ENCODE measurements around the gene PDGFC.
"Not testable (repeated sequence)": the region's sequence is repeated elsewhere in the genome, so short reads cannot be mapped to it uniquely, and the experiment has no call there.

The PDGFC gene

DNA sequence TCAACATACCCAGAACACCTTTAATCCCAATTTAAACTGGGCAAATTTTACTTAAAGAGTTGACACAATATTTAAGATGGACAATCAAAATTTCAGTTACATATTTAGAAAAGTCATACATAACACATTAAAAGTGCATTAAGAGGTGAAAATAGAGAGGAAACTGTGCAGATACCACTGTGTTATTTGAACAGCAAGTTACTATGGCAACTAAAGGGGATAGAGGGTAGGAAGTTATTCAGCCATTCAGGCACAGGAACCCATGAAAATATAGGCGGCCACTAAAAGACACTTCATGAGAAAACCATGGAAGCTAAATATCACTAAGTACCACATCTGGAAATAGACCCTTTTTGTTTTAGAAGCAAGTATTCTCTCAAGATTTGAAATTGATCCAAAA is 75.1 kb downstream of the PDGFC start:
- DNase-seq, result no peak

DNA sequence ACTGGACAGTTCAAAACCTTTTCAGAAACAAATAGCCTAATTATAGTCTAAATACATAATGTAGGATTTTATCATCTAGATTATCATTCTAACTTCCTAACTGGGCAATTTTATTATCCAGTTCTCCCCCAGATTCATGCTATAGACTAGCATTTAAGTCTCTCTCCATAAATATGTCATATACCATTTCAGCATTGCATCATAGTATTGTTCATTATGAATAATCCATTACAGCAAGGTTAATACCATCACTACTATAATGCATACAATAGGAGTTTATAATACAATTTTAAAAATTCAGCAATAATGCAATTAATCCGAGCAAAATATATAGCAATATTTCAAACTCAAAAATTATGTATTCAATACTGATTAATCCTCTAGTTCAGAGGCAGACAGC is 77.4 kb downstream of the PDGFC start:
- no peak for DNase-seq

DNA sequence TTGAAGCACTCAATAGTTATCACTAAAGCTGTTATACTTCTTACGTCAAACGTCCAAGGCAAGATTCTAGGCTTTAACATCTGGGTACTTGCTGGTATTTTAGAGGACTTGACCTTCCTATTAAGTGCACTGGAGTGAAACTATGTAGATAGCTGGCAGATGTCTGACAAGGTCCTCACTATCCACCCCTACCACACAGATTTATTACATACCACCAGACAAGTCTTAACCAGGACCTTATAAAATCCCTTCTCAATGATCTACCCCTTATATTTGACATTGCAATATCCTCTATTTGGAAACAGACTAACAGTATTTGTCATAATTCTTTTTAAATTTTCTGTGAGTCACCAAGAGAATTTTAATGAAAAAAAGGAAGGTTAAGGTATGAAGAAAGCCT is 78.8 kb downstream of the PDGFC start:
- DNase-seq, result peak in 1 of 2 experiments; percentile 12

DNA sequence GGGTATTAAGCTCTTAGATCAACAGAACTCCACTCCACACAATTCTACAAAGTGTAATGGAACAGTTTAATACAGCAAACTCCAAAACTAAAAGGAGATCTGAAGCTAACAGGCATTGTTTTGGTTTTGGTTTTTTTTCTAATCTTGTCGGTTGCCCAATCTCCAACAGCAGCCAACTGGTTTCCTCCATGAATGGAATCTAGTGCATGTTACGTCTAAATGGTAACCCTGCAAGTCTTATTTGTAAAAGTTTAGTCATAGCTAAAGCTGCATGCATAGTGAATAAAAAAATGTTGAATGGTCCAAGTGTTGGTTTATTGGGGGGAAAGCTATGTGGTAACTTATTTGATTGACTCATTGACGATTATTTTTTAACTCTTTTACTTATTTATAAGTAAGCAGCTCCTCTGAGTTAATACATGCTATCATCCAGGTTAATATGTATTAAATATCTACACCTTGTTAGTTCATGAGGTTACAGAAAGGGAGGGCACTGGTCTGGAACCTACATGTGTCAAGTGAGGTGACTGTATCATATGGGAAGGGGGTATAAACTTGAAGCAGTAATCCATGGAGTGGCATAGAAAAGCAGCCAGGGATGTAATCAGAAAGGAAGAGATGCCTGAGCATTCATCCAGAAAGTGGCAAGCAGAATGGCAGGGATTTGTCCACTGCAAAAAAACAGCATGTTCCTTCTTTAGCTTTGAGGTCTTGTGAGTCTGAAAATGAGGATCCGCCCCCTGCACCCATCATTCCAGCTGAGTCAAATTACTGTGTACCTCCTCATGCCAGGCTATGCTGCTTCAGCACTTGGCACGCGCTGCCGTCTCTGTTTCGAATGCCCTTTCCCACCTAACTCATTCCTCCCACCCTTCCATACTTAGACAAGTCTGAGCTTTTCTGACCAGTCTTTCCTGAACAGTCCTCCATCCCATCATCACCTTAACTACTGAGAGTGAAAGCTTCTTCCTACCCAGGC is 81.7 kb downstream of the PDGFC start:
- DNase-seq, result no peak

DNA sequence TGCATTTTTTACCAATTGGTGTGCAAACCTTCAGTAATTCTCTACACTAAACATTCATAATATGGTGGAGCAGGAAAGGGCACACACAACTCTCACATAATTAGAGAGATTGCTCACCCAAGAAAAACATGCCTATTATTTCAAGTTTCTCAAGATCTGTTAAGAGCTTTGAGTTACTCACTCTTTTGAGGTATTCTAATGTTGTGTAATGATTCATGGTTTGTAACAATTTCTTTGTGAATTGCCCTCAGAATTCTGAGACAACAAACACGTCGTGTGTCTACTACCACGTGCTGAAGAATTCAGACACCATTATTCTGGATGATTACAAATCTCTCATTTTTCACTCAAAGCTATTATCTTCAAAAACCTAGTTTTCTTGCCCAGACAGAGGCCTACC is 82.8 kb downstream of the PDGFC start:
- no peak for DNase-seq

DNA sequence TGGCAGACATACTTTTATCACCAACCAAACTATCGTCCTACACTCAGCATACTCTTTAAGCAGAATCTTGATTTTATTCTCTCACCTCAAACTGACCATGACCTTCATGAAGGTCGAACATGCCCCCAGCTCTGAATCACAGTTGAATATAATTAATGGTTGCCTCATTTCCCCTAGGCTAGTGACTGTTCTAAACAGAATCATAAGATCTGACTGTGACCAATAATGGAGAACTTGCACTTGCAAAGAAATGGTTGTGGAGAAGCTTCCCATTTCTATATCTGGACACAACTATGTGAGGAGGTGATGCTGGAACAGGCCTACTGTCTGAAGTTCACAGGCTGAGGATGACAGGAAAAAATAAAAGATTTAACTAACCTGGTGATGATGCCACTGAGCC is 85.1 kb downstream of the PDGFC start:
- DNase-seq, result no peak

DNA sequence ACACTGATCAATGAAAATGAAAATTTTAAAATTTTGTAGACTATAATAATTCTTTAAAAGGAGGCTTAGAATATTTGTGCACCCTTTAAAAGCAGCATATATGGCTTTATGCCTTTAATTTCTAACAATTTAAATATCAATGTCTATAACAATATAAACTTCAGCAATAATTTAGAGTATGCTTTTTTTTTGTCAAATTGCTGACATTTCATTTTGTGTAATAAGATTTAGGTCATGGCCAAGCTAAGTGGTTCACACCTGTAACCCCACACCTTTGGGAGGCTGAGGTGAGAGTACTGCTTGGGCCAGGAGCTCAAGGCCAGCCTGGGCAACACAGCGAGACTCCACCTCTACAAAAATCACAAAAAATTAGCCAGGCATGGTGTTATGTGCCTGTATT is 86.2 kb downstream of the PDGFC start:
- no peak for DNase-seq

DNA sequence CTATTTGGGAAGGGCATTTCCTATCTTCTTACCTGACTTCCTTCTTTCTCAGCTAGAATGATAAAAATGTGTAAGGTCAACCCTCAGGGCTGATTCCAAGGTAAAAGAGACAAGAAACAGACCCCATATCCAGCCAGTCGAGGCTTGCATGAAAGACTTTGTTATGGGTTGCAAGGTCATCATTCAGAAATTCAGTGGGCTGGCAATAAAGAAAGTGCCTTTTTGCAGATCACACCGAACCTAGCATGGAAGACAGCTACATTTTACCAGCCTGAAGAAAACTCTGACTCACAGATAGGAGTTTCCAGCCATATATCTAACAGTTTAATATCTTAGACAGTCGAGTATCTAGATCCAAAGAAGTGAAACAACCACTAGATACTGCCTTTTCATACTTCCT is 87.4 kb downstream of the PDGFC start:
- DNase-seq, result no peak

DNA sequence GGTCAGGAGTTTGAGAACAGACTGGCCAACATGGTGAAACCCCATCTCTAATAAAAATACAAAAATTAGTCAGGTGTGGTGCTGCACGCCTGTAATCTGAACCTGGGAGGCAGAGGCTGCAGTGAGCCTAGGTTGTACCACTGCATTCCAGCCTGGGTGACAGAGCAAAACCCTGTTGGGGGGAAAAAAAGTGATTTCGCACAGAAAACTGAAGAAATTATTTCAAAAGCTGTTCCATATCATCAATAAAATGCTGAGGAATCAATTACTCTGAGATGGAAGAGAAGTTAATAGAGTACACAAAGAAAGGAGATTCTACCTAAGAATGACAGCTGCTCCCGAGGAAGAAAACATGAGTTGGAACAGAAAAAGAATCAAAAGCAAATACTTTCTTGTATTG is 95.9 kb downstream of the PDGFC start:
- DNase-seq, result no peak

DNA sequence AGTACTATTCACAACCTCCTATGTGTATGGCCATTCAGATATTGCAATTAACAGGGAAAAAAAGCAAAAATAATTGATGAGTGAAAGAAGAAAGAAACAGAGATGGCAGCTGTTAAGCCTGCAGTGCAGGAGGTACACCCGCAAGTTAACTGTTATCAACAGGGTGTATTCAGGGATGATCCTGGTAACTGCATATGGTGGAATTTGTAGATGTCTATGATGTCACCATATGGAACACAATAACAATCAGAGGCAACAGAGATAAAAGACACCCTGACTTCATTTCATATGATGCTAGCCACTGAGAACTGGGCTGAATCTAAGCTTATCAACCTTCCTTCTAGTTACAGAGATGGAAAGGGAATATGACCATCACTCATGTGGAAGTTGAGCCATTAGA is 96.5 kb downstream of the PDGFC start:
- no peak for DNase-seq

DNA sequence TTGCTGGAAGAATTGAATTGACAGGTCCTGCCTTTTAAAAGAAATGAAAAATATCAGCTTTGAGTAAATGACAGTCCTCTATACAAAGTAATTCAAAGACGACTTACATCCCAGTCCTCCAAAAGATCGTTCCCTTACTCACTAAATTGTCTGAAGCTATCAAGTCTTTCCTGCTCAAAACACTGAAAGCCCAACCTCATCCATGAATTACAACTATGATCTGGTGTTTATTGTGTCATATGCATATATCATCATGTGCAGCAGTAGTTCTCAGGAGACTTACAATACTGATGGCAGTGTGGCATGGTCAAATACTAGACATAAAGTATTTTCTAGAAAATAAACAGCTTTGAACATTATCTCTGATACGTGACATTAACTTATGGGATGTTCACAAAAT is 97.8 kb downstream of the PDGFC start:
- DNase-seq, result no peak

DNA sequence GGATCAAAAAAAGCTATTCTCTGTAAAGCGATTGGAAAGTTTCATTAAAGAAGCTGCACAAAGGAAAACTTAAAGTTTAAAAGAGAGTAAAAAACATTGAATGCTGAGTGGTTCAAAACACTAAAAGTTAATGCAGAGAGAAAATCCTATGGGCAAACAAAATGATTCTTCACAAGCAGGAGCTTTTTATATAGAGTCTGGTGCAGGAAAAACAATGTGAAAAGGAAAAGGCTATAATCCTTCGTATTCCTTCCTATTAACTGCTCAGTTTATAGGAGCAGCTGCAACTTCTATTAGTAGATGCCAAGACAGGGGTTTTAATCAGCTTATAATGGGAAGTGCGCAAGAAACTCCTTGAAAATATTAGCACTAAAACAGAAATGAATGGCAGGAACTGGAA is 100.7 kb downstream of the PDGFC start:
- DNase-seq, result peak in 1 of 2 experiments; percentile 5

DNA sequence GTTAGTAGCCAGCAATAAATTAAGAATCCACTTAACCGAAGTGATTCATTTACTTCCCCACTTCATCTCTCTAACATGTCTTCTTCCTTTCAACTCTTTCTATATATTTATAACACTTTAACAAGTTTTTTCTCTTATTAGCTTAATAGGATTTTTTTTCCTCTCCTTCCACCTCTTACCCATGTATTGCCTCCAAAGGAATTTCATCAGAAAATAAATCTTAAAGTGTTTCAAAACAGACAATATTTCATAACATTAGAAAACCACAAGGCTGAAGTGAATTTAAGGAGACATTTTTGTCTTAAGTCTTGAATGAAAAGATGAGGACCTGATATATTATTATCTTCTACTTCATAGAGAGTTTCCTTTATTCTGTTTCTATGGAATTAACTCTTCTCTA is 101.5 kb downstream of the PDGFC start:
- no peak for DNase-seq

DNA sequence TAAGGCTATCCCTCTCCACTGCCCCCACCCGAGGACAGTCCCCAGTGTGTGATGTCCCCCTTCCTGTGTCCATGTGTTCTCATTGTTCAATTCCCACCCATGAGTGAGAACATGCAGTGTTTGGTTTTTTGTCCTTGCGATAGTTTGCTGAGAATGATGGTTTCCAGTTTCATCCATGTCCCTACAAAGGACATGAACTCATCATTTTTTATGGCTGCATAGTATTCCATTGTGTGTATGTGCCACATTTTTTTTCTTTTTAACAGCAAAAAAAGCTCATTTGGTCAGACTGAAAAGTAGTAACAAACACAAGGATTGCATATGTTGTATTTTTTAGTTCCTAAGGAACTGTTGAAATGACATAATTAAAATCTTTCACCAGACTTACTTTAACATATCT is 105.5 kb downstream of the PDGFC start:
- DNase-seq, result not testable (repeated sequence)

DNA sequence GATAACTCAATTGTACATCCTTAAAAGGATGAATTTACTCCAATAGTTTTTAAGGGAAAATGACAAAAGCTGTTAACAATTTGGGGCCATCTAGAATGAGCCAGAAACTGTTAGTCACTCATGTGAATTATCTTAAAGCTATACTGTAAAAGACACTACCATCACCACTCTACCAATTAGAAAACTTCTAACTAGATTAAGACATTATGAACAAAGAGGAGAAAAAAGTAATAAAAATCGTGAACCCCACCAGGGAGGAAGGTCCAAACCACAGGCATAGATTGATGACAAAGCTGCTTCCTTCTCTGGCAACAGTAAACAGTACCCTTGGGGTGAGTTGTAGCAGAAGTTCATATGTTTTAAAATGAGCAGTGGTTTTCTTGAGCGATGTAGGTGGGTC is 106.1 kb downstream of the PDGFC start:
- no peak for DNase-seq

DNA sequence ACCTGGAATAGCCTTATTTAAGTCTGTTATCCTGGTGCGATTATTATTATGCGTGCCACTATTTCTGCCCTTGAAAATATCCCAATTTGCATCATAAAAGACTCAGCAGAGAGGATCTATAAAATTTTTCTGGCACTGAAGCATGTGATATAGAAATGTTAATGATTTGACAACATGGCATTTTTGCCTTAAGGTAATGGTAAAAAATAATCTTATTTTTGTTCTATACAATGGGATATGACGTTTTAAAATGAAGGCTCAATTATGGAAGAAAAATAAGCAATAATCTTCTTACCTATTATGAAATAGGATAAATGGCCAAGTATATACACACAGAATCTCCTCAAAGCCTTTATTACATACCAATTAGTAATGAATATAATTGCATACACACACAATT is 113.5 kb downstream of the PDGFC start:
- DNase-seq, result no peak

DNA sequence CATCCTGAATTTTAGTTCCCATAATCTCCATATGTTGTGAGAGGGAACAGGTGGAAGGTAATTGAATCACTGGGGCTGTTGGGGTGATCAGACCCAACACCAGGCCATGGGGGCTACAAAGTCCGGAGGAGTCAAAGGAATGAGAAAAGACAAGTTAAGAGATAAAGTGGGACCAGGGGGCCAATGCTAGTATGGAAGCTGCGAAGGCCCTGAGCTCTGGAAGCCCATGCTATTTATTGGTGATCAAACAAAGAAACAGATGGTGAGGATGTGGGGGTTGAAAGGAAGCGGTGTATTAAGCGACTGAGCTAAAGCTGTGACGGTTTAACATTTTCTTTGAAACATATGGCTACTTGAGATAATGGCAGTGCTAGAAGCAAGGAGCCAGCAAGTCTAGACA is 132.8 kb downstream of the PDGFC start:
- DNase-seq, result peak; percentile 67 to 84

DNA sequence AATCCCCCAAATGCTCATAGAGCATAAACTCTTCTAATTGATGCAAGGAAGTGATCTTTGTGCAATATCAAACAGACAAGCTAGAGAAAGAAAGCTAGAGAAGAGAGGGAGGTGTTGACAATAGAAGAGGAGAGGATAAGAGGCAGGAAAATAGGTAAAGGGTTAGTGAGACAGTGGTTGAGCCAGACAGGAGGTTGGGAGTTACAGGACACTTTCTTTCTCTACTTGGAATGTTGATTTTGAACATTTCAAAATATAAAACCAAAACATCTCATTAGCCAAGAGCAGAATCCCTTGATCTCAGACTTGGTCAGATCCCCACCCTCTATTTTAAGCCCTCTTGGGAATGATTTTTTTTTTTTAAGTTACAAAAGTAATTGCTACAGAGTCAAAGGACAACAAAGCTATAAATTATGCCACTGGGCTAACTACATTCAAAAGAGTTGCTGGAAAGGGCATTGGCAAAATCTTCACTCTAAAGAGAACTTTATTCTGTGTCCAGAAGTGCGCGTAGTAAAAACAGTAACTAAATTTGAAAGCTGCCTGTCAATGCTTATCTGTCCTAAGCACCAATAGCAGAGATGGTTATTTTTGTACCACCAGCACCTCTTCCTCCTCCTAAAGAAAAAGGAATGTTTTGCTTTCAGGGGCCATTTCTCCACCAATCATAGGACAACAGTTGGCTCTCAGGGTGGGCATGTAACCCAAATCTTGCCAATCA is 133.8 kb downstream of the PDGFC start:
- DNase-seq, result no peak

DNA sequence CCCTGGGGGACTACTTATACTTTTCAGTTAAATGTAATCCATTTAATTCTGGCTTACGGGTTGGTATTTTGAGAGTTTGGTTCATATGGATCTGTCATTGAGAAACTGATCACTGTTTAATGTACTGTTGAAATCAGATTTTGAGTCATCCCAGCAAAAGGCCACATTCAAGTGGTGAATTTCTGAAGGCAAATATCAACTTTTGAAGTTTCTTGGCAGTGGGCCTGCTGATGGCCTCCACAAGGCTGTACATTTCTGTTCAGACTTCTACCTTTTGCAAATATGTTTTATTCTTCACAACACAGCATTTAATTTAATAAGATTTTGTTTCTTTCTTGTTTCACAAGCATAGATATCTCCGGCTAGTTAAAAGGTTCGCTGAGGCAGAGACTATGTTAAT is 138.7 kb downstream of the PDGFC start:
- no peak for DNase-seq

DNA sequence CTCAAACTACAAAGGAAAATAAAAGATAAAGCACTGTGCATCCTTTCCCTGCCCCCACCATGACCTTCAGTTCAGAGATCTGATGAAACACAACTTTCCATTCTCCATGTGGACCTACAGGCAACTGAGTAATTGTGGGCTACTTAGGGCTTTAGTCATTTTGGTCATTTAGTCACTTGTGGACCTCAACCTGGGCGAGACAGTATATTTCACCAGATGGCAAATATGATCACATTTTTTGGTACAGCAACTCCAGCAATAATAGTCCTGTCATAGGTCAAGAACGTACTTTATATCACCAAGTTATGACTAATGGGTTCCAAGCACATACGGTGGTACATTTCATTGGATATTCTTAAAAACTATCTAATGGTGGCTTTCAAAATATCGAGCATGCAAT is 141.2 kb downstream of the PDGFC start:
- DNase-seq, result no peak

DNA sequence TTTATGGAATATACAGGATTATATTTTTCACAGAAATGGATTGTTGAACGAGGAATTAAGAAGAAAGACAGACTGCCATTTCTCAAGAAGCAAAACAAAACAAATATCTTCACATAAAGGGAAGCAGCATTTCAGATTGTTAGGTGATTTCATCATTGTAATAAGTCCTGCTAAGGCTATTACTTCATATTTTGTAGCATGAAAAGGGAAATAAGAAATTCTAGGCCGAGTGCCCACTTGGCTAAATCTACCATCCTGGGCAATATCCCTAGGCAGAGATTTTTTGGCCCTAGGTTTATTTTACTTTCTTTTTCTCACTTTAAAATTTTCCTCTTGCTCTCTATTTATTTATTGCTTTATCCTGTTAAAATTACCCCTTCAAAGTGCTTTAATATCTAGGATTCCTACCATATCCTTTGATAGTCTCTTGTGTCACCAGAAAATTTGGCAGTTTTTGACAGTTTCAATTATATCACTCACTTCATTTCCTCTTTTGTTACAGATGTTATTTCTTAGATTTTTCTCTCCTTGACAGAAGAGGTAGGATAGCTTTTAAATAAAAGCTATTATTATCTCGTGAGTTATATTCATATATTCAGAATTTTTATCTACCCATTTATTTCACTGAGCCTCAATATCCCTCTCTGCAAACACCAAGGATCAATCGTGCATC is 142.3 kb downstream of the PDGFC start:
- DNase-seq, result no peak

DNA sequence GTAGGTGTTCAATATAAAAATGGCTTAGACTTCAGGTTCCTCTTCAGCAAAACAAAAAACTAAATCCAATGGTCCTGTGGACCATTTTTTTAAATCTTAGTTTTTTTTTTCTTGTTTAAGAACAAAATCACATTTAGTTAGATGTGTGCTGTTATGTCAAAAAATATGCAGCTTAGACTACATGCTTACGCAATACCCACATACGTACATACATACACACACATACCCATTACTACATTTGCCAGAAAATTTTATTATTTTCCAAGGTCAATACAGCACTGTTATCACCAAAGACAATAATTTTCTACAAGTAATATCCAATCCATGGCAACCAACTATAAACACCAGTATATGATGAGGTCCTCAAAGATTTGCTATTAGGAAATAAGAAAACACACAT is 144.1 kb downstream of the PDGFC start:
- no peak for DNase-seq

DNA sequence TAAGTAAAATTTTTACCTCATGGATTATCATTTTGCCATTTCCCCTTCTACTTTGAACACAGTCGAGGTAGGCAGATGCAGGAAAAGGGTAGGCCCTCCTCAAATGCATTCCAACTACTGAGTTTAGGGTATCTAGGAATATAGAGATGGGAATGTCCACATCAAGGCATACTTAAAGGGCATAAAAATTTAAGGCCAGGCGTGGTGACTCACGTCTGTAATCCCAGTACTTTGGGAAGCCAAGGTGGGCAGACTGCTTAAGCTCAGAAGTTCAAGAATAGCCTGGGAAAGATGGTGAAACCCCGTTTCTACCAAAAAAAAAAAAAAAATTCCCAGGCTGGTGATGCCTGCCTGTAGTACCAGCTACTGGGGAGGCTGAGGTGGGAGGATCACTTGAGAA is 146.5 kb downstream of the PDGFC start:
- DNase-seq, result no peak
